PC-3 (cell line): ENCODE results near the gene OPTC.

Source experiments
- CTCF ChIP-seq: fragments of 300-600 bp; sonication (generic); conservative IDR thresholded peaks from 2 replicates; pipeline ENCODE4 v1.5.1; 2017; ENCODE audit warnings: antibody characterized with exemption, low read depth, mild to moderate bottlenecking, low read length
- EZH2phosphoT487 ChIP-seq: fragments of 300-600 bp; sonication (generic); IDR thresholded peaks from 2 replicates; pipeline ENCODE4 v1.6.1; 2018; ENCODE audit warnings: mild to moderate bottlenecking, antibody characterized with exemption, low read length, borderline replicate concordance

GRCh38 chr1:203554071-203554470, 60.1 kb downstream of the OPTC start:
- TF ChIP-seq CTCF: no peak
- TF ChIP-seq EZH2phosphoT487: no peak
